ENCODE measurements around the gene LILRA2.
A peak's percentile ranks its signal among the peaks of the same experiment; 100 is the strongest.

Gene LILRA2

GRCh38 chr19:54612428-54612827 is 38.8 kb downstream of the LILRA2 start:
- H3K27me3 ChIP-seq (ENCODE audit: insufficient read depth, low read length, poor library complexity, severe bottlenecking), result no peaks in the 10 kb centered on the region
- no peak overlapping the region for H2AFZ ChIP-seq (ENCODE audit: low read length)
- H3K4me3 ChIP-seq (ENCODE audit: low read length, poor library complexity, severe bottlenecking), result no peak overlapping the region
- no peak overlapping the region for H3K4me2 ChIP-seq (ENCODE audit: low read depth, low read length, poor library complexity, severe bottlenecking)
- no peaks in the 10 kb centered on the region for H3K79me2 ChIP-seq (ENCODE audit: insufficient read depth, low read length)
- no peak overlapping the region for H3K9ac ChIP-seq (ENCODE audit: low read depth, low read length, poor library complexity, severe bottlenecking)
- H3K36me3 ChIP-seq (ENCODE audit: insufficient read depth, low read length), result no peaks in the 10 kb centered on the region
- H3K9me2 ChIP-seq (replicated peaks; ENCODE audit: low read depth, low read length), result no peaks in the 10 kb centered on the region
- H3K9me3 ChIP-seq (ENCODE audit: insufficient read depth, low read depth, low read length), result no peaks in the 10 kb centered on the region
- H4K20me1 ChIP-seq (ENCODE audit: insufficient read depth, low read length, poor library complexity, severe bottlenecking), result no peaks in the 10 kb centered on the region
- TF ChIP-seq CTCF (conservative IDR thresholded peaks at IDR 0.05; ENCODE audit: low read length), result no peak
- no peak for TF ChIP-seq EZH2phosphoT487 (IDR thresholded peaks at IDR 0.05; ENCODE audit: borderline replicate concordance)
- peaks cover 8% of the 10 kb centered on the region for H3K4me1 ChIP-seq (ENCODE audit: insufficient read depth, low read length, poor library complexity, severe bottlenecking)
- H3F3A ChIP-seq (ENCODE audit: low read depth), result peaks cover 5% of the 10 kb centered on the region; the same call in 1 of the 2 replicates

- Histone ChIP-seq H3K79me2 (ENCODE audit: insufficient read depth, low read length) (no peaks in the 10 kb centered on the region), H3K9me2 (replicated peaks; ENCODE audit: low read depth, low read length) (no peaks in the 10 kb centered on the region), H2AFZ (ENCODE audit: low read length) (no peak overlapping the region), H3K4me2 (ENCODE audit: low read depth, low read length, poor library complexity, severe bottlenecking) (no peak overlapping the region), H3K9me3 (ENCODE audit: insufficient read depth, low read depth, low read length) (no peaks in the 10 kb centered on the region), H3K27me3 (ENCODE audit: insufficient read depth, low read length, poor library complexity, severe bottlenecking) (no peaks in the 10 kb centered on the region), H3K4me1 (ENCODE audit: insufficient read depth, low read length, poor library complexity, severe bottlenecking) (peaks cover 8% of the 10 kb centered on the region), H3K4me3 (ENCODE audit: low read length, poor library complexity, severe bottlenecking) (no peak overlapping the region), H4K20me1 (ENCODE audit: insufficient read depth, low read length, poor library complexity, severe bottlenecking) (no peaks in the 10 kb centered on the region), H3K9ac (ENCODE audit: low read depth, low read length, poor library complexity, severe bottlenecking) (no peak overlapping the region), H3F3A (ENCODE audit: low read depth) (peaks cover 5% of the 10 kb centered on the region; the same call in 1 of the 2 replicates), H3K36me3 (ENCODE audit: insufficient read depth, low read length) (no peaks in the 10 kb centered on the region)
- TF ChIP-seq CTCF (conservative IDR thresholded peaks at IDR 0.05; ENCODE audit: low read length) (no peak), EZH2phosphoT487 (IDR thresholded peaks at IDR 0.05; ENCODE audit: borderline replicate concordance) (no peak)
These were observed 41.1 kb downstream of the LILRA2 start for GRCh38 chr19:54614726-54615125.

- Histone ChIP-seq H4K20me1 (ENCODE audit: insufficient read depth, low read length, poor library complexity, severe bottlenecking) (no peaks in the 10 kb centered on the region), H3K79me2 (ENCODE audit: insufficient read depth, low read length) (no peaks in the 10 kb centered on the region), H3K4me3 (ENCODE audit: low read length, poor library complexity, severe bottlenecking) (no peak overlapping the region), H3K27me3 (ENCODE audit: insufficient read depth, low read length, poor library complexity, severe bottlenecking) (no peaks in the 10 kb centered on the region), H3K4me1 (ENCODE audit: insufficient read depth, low read length, poor library complexity, severe bottlenecking) (peaks cover 8% of the 10 kb centered on the region), H3K9ac (ENCODE audit: low read depth, low read length, poor library complexity, severe bottlenecking) (no peak overlapping the region), H3K36me3 (ENCODE audit: insufficient read depth, low read length) (no peaks in the 10 kb centered on the region), H3F3A (ENCODE audit: low read depth) (peaks cover 5% of the 10 kb centered on the region; the same call in 1 of the 2 replicates), H3K9me2 (replicated peaks; ENCODE audit: low read depth, low read length) (no peaks in the 10 kb centered on the region), H3K9me3 (ENCODE audit: insufficient read depth, low read depth, low read length) (no peaks in the 10 kb centered on the region), H2AFZ (ENCODE audit: low read length) (no peak overlapping the region), H3K4me2 (ENCODE audit: low read depth, low read length, poor library complexity, severe bottlenecking) (peak overlapping the region; percentile 10)
- TF ChIP-seq EZH2phosphoT487 (IDR thresholded peaks at IDR 0.05; ENCODE audit: borderline replicate concordance) (no peak), CTCF (conservative IDR thresholded peaks at IDR 0.05; ENCODE audit: low read length) (no peak)
These were observed 42.5 kb downstream of the LILRA2 start for GRCh38 chr19:54616057-54616456.

Measured in Loucy (cell line).